ENCODE results near the gene FUBP3.

The FUBP3 gene

DNA sequence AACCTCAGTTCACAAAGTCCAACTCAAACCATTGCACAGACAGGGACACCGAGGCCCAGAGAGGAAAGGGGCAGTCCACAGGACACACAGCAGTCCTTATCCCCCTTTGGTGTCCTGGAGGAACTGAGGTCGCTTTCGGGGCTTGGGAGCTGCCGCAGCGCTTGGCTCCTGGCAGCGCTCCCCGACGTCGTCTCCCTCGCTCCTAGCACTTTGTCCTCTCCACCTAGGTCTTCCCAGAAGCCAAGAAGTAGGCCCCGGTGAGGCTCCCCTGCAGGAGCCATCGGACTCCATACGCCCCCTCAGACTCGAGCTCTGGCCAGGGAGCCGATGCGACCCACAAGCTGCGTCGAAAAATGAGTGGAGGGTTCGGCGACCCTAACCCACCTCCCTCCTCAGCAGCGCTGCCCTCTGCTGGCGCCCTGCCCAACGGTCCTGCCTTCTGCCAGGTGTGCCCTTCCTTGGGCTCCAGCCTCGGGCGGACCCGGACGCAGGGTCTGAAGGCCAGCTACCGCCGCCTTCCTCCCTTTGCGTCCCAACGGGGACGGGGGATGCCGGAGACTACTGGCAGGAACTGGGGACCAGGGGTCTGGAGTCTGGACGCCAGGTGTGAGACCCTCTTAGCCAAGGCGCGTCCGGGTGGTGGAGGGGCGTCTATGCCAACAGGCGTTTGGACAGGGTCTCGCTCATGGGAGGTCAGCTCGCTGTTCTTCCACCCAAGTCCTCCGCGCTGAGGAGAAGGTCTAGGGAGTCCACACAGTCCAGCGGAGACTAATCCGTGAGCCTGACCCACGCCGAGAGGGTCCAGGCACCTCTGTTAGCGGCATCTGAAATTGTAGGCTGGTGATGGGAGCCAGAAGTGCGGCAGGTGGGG lies 83.0 kb downstream of the FUBP3 start:
- DNase-seq (ENCODE audit: low read depth in 2 of 2): no peak

DNA sequence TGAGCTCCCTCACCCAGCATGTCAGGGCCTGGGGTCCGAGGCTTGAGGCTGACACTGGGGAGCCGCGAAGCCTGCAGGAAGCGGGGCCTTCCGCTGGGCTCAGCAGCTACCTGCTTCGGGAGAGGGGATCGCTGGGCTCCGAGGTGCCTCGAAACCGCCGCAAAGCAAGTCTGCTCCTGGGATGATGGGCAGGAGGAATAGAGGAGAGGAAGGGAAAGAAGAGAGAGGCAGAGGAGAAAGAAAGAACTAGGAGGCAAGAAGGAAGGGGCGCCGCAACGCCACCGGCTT lies 83.5 kb downstream of the FUBP3 start:
- no peak for DNase-seq (ENCODE audit: low read depth in 2 of 2)

DNA sequence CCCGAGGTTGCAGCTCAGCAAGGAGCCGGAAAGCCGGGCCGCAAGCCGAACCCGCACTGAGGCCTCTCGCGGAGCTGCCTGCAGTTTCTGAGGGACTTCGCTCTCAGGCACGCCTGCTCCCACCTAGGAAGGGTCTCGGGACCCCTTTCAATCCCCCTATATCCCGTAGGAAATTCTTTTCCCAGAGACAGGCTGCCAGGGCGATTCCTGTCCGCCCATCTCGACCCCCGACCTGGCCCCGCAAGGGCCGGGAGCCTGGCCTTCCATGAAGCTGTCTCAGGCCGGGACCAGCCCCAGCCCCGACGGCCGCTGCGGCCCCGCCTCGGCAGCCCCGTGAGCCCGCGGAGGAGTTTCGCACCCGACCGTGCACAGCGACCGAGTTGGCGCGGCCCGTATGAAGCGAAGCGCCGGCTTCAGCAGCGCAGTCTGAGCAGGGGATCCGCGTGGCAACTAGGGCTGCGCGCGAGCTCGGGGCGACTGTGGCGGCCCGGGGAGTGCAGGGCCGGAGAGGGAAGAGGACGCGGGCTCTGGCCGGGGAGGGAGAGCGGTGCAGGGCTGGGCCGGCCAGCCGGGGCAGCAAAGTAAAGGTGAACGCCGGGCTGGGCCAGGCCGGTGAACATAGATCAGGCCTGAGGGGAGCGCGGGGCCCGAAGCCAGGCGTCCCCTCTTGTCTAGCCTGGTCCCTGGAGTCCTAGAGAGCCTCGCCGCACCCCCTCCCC lies 84.0 kb downstream of the FUBP3 start:
- DNase-seq (ENCODE audit: low read depth in 2 of 2): no peak

DNA sequence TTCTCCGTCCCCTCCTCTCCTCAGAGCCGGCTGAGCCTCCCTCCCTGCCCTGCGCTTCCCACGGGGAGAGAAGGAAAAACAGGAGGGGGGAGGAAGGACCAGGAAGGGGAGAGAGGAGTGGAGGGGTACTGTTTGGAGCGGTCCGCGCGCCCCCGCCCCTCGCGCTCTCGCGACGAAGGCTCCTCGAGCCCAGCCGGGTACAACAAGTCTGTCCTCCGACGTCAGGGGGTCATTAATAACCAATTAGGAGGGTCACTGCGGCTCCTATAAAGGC lies 84.5 kb downstream of the FUBP3 start:
- no peak for DNase-seq (ENCODE audit: low read depth in 2 of 2)

DNA sequence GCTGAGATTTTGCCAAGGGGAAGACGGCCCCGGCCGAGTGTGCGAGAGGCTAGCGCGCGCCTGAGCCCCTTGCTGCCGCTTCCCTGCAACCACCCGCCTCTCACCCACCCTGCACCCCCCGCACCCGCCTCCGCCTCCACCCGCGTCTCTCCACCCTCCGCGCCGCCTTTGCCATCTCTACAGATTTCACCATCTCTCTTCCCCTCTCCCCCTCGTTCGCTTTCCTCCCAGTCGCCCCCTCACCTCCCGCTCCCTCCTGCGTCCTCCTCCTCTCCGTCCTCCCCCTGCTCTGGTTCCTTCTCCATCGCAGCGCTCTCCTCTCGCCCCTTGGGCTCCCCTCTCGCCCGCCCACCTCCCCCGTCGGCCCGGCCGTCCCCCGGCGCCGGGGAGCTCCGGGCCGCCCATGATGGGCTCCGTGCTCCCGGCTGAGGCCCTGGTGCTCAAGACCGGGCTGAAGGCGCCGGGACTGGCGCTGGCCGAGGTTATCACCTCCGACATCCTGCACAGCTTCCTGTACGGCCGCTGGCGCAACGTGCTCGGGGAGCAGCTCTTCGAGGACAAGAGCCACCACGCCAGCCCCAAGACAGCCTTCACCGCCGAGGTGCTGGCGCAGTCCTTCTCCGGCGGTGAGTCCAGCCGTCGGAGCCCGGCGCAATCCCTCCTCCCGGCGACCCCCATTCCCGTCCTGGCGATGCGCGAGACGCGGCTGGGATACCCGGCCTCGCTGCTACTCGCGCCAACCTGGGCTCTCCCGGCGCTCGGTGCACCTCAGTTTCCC lies 85.1 kb downstream of the FUBP3 start, which contains the start of gene PRDM12:
PRDM12 (plus strand) TSS at position 344 of the 778 bp plus-strand sequence; CDS start at position 404, 60 bp downstream.
- no peak for DNase-seq (ENCODE audit: low read depth in 2 of 2)

DNA sequence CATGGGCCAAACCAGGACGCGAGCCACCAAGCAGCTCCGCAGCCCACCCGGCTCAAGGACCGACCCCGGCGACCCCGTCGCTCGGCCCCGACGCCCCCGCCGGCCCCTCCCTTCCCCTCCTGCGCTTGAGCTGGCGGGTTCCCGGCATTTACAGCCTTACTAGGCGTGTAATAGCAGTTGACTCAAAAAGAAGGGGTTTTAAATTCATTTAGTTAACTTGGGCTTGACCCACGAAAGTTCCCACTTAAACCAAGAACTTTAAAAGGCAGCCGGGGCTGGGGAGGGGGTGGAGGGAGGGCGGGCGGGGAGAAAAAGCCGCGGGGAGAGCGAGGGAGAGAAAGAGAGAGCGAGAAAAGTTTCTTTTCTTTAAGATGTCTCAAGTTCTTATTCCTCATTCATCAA lies 85.7 kb downstream of the FUBP3 start:
- DNase-seq (ENCODE audit: low read depth in 2 of 2): no peak

DNA sequence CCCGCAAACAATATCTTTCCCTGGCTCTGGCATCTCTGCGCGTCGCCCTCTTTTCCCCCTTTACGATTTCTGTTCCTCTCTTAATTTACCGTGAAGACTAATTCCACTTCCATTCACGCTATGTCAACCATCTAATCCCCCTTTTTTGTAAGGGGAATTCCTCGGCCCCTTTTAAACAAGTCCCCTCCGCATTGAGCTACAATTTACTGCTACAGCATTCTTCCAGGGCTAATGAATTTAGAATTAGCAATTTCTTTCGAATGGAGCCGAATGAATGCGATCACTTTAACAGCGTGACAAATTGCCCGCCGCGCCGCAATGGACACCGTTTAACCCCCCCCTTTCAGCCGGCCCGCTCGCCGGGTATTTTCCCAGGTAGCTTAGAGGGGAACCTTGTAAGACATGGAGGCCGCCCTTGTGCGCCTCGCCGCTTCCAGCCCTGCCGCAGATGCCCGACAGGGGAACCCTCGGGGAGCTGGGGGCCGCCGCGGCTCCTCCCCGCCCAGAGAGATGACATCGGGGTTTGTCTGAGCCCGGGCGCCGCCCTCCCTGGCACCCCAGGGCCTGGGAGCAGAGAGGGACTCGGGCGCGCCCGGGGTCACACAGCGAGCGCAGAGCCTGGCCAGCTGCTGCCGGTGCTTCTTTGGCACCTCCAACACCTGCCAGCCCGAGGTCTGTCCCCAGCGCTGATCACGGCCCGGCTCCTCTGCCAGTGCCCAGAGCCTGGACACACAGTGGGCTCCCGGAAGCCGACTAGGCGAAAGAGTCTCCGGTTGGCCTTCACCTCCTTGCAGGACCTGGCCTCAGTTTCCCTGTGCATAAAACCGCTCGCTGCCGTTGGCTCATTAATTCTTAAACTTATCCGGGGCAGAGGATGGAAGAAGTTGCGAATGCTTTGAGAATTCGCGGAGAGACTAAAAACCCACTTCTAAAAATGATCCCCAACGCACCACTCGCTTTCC lies 86.3 kb downstream of the FUBP3 start:
- no peak for DNase-seq (ENCODE audit: low read depth in 2 of 2)

DNA sequence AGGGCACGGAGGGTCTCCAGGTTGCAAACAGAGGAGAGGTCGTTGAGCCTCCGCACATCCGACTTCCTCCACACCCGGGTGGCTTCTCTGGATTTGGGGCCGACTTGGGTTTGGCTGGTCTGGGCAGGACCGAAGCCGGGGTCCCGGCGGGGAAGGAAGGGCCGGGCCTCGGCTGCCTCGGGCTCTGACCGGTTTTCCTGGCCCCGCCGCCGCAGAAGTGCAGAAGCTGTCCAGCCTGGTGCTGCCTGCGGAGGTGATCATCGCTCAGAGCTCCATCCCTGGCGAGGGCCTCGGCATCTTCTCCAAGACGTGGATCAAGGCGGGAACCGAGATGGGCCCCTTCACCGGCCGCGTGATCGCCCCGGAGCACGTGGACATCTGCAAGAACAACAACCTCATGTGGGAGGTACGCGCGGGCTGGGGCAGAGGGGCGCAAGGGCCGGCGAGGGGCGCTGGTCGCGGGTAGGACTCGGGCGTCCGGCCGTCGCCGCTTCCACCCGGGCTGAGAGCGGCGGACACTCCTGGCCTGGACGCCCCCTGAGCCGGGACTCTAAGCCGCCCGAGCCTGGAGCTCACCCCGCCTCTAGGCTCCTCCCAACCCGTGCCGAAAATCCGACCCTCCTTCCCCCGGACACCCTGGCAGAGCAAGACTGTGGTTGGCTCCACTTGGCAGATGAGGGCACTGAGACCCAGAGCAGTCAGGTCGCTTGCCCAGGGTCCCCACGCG lies 87.2 kb downstream of the FUBP3 start:
- no peak for DNase-seq (ENCODE audit: low read depth in 2 of 2)

DNA sequence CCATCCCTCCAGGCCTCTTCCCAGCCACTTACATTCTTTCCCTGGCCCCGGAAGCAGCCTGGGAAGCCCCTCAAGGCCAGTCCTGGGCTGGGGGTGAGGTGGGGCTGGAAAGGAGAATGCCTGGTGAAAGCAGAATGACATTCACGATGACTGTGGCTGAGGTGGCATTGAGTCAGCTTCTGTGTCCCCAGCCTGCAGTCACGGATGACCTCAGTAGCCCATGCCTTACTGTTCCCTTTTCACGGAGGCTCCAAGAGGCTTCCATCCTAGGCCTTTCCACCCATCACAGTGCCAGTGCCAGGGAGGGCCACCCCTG lies 87.7 kb downstream of the FUBP3 start:
- DNase-seq (ENCODE audit: low read depth in 2 of 2): no peak

DNA sequence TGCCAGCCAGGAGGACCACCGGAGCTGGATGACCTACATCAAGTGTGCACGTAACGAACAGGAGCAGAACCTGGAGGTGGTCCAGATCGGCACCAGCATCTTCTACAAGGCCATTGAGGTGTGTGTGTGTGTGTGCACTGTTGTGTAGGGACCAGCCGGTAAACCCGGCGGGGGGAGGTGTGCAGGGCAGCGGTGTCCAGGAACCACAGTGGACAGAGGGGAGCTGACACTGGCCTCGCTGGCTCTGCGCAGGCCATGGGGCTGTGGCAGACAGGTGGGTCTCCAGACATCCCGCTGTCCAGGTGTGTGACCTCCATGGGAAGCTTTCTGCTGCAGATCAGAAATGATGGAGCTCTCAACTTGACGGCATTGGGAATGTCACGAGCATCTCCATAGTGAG lies 88.8 kb downstream of the FUBP3 start:
- no peak for DNase-seq (ENCODE audit: low read depth in 2 of 2)

DNA sequence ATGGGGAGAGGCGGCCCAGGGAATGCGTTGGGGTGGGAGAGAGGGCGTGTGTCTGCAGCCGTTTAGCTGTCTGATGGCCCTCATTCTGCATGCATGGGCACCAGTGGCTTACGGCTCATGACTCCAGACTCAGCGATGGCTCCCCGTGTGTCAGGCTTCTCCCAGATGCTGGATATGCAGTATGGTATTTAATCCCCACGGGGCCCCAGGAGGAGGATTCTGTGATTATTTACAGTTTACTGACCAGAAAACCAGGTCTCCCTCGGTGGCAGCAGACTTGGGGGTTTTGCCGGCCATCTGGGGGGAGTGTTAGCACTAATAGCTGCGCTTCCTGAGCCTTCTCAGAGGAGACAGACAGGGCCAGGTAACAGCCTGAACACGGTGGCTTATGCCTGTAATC lies 89.3 kb downstream of the FUBP3 start:
- DNase-seq (ENCODE audit: low read depth in 2 of 2): no peak

DNA sequence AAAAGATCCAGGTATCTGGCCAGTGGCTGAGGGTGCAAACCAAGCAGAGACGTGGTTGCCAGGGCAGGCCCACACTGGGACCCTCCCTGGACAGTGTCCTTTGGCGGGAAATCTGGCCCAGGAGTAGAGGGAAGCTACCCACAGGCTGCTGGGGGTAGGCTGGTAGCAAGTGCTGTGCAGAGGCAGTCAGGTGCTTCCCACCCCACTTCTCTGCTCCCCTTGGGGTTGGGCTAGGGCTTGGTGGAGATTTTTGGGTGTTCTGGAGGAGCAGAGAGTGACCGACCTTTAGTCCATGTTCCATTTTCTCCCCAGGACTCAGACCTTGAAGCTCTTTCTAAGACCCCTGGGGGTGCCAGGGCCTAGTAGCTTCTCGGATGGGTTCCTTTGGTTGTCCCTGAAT lies 90.6 kb downstream of the FUBP3 start:
- no peak for DNase-seq (ENCODE audit: low read depth in 2 of 2)

DNA sequence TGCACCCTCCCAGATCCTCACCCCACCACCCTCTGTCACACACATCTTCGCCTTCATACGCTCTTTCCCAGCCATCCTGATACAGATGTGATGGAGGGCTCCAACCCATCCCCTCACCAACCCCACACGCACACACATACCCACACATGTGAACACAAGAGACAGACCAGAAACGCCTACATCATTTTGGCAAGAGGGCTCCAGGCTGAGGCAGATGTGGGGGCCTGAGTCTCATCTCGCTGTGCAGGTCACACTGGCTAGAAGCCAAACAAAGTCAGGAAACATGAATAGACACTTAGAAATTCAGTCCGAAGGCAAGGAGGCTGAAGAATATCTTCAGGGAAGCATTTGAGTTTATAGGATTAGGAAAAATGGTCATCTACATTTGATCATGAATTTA lies 91.3 kb downstream of the FUBP3 start:
- no peak for DNase-seq (ENCODE audit: low read depth in 2 of 2)

DNA sequence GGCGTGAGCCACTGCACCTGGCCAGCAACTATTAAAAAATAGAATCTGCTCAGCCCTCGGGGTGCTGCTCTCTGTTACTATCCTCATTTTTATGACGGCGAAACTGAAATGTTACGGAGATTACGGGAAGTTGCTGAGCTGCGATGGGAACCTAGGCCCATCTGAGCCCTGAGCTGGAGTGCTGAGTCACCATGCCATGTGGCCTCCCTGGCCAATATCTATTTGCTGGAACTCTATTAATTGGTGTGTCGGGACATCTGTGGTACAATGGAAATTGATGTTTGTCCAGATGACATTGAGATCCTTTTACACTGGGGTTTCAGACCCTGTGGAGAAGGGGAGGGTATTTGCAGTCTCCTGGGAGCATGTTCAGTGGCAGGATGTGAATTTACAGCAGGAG lies 93.1 kb downstream of the FUBP3 start:
- DNase-seq (ENCODE audit: low read depth in 2 of 2): no peak

DNA sequence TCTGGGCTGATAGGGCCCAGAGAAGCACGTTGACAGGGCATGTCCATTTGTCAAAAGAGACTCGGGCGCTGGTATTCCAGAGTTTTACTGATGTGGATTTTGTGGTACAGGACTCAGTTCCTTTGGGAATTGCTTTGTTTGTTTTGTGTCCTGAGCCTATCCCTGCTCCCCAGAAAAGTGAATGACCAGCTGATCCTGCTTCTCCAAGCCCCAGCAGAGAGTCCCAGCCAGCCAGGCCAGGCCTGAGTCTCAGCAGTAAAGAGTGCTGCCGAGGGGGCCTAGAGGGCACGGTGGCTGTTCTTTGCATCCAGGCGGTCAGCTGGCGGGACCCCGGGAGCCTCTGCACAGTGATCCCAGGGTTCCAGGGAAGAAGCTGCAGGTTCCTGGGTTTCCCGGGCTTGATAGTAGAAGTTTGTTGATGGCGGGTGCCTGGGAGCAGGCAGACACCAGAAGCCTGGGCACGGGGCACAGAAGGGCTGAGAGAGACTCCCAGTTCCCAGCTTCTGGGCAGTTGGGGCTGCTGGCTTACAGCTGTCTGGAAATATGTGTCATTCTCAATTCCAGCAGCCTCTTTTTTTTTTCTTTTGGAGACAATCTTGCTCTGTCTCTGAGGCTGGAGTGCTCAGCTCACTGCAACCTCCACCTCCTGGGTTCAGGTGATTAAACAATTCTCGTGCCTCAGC lies 93.7 kb downstream of the FUBP3 start:
- DNase-seq (ENCODE audit: low read depth in 2 of 2): no peak

DNA sequence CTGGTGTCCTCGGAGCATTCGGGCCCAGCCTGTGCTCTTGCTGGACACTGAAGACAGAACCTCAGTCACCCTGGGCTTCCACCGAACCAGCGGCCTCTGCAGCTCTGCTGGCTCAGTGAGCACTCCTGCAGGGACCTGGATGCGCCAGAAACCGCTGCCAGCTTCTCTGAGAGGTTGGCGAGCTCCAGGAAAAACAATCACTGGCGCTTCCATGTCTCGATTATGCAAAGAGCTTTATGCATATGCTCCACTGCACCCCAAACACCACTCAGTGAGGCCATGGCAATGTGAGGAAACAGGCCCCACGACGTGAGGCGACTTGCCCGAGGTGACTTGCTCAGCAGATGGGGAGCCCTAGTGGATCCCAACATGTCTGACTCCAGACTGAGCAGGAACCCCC lies 96.0 kb downstream of the FUBP3 start:
- no peak for DNase-seq (ENCODE audit: low read depth in 2 of 2)

DNA sequence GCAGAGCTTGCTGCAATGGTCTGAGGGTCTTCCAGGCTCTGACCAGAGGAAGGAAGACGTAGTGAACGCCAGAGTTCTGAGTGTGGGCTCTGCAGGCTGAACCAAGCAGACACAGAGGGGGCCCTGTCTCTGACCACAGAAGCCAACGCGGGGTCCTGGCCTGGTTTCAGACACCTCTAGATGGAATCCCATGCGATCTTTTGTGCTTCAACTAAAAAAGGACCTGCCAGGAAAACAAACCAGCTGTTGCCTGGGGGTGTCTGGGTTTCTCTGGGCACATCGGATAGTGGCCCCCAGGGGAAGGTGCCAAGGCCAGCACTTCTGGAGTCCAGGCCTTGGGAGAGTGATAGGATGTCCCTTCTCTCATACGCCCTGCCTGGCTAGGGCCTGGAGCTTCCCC lies 97.9 kb downstream of the FUBP3 start:
- no peak for DNase-seq (ENCODE audit: low read depth in 2 of 2)

DNA sequence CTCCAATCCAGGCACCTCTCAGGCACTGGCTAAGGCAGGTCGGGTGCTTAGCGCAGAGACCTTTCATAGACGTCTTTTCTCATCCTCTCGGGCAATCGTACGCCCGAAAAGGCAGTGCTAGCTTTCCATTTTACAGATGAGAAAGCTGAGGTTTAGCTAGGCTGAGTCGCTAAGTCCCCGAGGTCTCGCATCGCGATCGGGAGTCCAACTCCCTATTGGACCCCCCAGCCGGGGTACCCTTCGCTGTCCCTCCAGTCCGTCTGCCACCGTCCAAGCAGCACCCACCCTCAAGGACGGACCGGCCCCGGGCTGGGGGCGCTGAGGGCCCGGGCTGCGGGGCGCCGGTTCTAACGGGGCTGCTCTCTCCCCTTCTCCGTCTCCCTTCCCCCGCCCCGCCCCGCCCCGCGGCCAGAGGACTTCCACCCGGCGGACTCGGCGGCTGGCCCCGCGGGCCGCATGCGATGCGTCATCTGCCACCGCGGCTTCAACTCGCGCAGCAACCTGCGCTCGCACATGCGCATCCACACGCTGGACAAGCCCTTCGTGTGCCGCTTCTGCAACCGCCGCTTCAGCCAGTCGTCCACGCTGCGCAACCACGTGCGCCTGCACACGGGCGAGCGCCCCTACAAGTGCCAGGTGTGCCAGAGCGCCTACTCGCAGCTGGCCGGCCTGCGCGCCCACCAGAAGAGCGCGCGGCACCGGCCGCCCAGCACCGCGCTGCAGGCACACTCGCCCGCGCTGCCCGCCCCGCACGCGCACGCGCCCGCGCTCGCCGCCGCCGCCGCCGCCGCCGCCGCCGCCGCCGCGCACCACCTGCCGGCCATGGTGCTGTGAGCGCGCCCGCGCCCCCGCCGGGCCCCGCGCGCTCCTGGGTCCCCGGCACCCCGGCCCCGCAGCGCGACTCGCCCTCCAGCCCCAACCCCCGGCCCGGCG lies 101.7 kb downstream of the FUBP3 start:
- DNase-seq (ENCODE audit: low read depth in 2 of 2): peak; percentile 20 to 42

DNA sequence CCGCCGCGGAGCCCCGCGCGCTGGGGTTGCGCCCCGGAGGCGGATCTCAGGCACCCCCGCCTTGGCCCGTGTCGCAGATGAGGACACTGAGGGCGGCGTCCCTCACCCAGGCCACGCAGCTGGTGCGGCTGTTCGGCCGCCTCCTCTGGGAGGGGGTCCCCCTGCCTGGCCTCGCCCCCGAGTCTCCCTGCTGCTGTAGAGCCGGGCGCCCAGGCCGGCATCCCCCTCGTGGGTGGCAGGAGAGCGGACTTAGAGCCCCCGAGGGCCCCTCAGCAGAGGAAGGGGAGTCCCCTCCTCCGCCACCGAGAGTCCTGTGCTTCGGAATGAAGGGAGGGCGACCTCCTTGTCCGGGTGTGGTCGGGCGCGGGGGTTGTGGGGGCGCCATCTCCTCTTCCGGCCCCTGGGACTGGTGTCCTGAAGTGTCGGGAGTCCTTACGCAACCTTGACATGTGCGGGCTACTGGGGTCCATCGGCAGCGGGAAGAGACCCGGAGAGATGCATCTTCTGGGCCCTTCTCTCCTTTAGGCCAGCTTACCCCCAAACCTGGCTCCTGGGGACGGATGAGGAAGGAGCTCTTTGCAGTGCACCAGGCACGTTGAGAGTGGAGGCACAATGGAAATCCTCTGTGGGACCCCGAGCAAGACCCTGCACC lies 102.5 kb downstream of the FUBP3 start:
- no peak for DNase-seq (ENCODE audit: low read depth in 2 of 2)
